B cell (primary cell): Measurements from ENCODE around the gene SNTG2. TPM values are rescaled to one million over a fixed set of nuclear protein-coding genes. Genes with fewer than 3 reads are reported as not detected.

Experiments
- ATAC-seq: fragments of 200-7000 bp; cut with Tn5 transposase; one replicate; pipeline ENCODE4 v1.10.0; 2021; ENCODE audit warnings: low read depth, mild to moderate bottlenecking, moderate number of reproducible peaks, moderate library complexity
- CTCF ChIA-PET: fragments of 350-600 bp; sonication (Branson Sonifier 250); formaldehyde crosslinking; loops from one replicate; lab custom pipeline; 2021; ENCODE audit warnings: antibody characterized with exemption, inconsistent platforms; lab: Charles Lee
- POLR2A ChIA-PET: fragments of 350-600 bp; sonication (Branson Sonifier 250); formaldehyde crosslinking; loops from one replicate; lab custom pipeline; 2021; ENCODE audit warnings: antibody characterized with exemption; lab: Charles Lee
- DNase-seq: peaks from one replicate; pipeline ENCODE4 v3.0.0; 2013
- H2AFZ ChIP-seq: 2 replicates; pipeline ENCODE4 v1.6.1; 2012; ENCODE audit warnings: mild to moderate bottlenecking, low read depth, low read length; ENCODE audit not compliant: insufficient read depth, poor library complexity, severe bottlenecking
- H3K27ac ChIP-seq, 2 donors: 1 replicate in 1 of 2; 2 replicates in 1 of 2; pipeline ENCODE4 v1.5.1; 2012 to 2013; ENCODE audit warnings: low read length in 2 of 2, mild to moderate bottlenecking in 2 of 2, moderate library complexity in 1 of 2
- H3K27me3 ChIP-seq, 4 experiments: fragments of 200-600 bp in 1 of 4; sonication (generic) in 1 of 4; replicated peaks in 1 of 4; 1 replicate in 2 of 4; 2 replicates in 2 of 4; pipeline versions ENCODE4 v1.6.1 to v1.7.0; 2013 to 2016; ENCODE audit warnings: low read length in 3 of 4, mild to moderate bottlenecking in 2 of 4, mixed read lengths in 1 of 4, moderate library complexity in 1 of 4; ENCODE audit not compliant: insufficient read depth in 4 of 4, control insufficient read depth in 3 of 4; ENCODE audit errors: control extremely low read depth in 1 of 4
- H3K36me3 ChIP-seq, 2 experiments: replicated peaks in 1 of 2; 1 replicate in 1 of 2; 2 replicates in 1 of 2; pipeline versions ENCODE4 v1.6.1 to v1.7.1; 2013; ENCODE audit warnings: low read length in 1 of 2; ENCODE audit not compliant: insufficient read depth in 2 of 2, control insufficient read depth in 1 of 2; ENCODE audit errors: control extremely low read depth in 1 of 2, extremely low read depth in 1 of 2
- H3K4me1 ChIP-seq, 2 donors: fragments of 200-600 bp in 1 of 2; sonication (generic) in 1 of 2; 1 replicate in 1 of 2; 2 replicates in 1 of 2; pipeline versions ENCODE4 v1.5.1 to v1.6.1; 2013 to 2017; ENCODE audit warnings: low read length in 2 of 2; ENCODE audit not compliant: control insufficient read depth in 2 of 2, insufficient read depth in 2 of 2
- H3K4me2 ChIP-seq: replicated peaks from 2 replicates; pipeline ENCODE3; 2012; ENCODE audit warnings: mild to moderate bottlenecking, low read depth, low read length; ENCODE audit not compliant: poor library complexity, severe bottlenecking
- H3K4me3 ChIP-seq, 5 experiments: fragments of 200-600 bp in 1 of 5; sonication (generic) in 1 of 5; 1 replicate in 3 of 5; 2 replicates in 2 of 5; pipeline versions ENCODE4 v1.5.1 to v1.7.0; 2011 to 2016; ENCODE audit warnings: low read length in 4 of 5, mild to moderate bottlenecking in 4 of 5, low read depth in 2 of 5, control low read depth in 1 of 5, moderate library complexity in 1 of 5; ENCODE audit not compliant: insufficient read depth in 1 of 5; ENCODE audit errors: control extremely low read depth in 1 of 5, extremely low read depth in 1 of 5
- H3K79me2 ChIP-seq: fragments of 200-600 bp; sonication (generic); one replicate; pipeline ENCODE4 v1.6.0; 2016; ENCODE audit warnings: low read length; ENCODE audit not compliant: control insufficient read depth, insufficient read depth
- H3K9ac ChIP-seq: fragments of 200-600 bp; sonication (generic); 2 replicates; pipeline ENCODE4 v1.6.1; 2017; ENCODE audit warnings: mild to moderate bottlenecking, low read length, moderate library complexity
- H3K9me3 ChIP-seq, 3 donors: one replicate each; pipeline versions ENCODE4 v1.6.1 to v1.7.1; 2013; ENCODE audit warnings: low read length in 2 of 3; ENCODE audit not compliant: control insufficient read depth in 2 of 3, insufficient read depth in 1 of 3; ENCODE audit errors: control extremely low read depth in 1 of 3
- H4K20me1 ChIP-seq: 2 replicates; pipeline ENCODE4 v1.6.0; 2012; ENCODE audit warnings: mild to moderate bottlenecking, low read length; ENCODE audit not compliant: insufficient read depth, control insufficient read depth, poor library complexity, severe bottlenecking
- H3K27ac Mint-ChIP-seq: one replicate; pipeline ENCODE4 v1.8.0; 2021; ENCODE audit warnings: mixed read lengths
- H3K27me3 Mint-ChIP-seq: one replicate; pipeline ENCODE4 v1.8.0; 2021; ENCODE audit warnings: mixed read lengths
- H3K4me1 Mint-ChIP-seq: one replicate; pipeline ENCODE4 v1.8.0; 2021; ENCODE audit warnings: mixed read lengths
- H3K4me3 Mint-ChIP-seq: one replicate; pipeline ENCODE4 v1.8.0; 2021; ENCODE audit warnings: mixed read lengths
- H3K9me3 Mint-ChIP-seq: one replicate; pipeline ENCODE4 v1.8.0; 2022; ENCODE audit warnings: mixed read lengths; ENCODE audit not compliant: insufficient read depth
- EZH2 ChIP-seq: IDR thresholded peaks from 2 replicates; pipeline ENCODE4 v1.6.1; 2012; ENCODE audit warnings: borderline replicate concordance, low read depth, mild to moderate bottlenecking, moderate library complexity, low read length; ENCODE audit not compliant: insufficient read depth, poor library complexity, severe bottlenecking
- WGBS: methylation state at CpG from one replicate; pipeline ENCODE4 v1.1.5; 2013; ENCODE audit warnings: missing lambda C conversion rate; ENCODE audit not compliant: insufficient coverage; 5-methylcytosine and 5-hydroxymethylcytosine counted together
- intact Hi-C: fragments of 100-400 bp; cut with micrococcal nuclease; formaldehyde crosslinking; loops from one replicate; pipeline ENCODE4 v1.10.0; 2022
- polyA plus RNA-seq: library from polyadenylated mRNA; depleted of rRNA; stranded (reverse); fragments of >200 nt; gene quantifications from 2 replicates; pipeline ENCODE4 v1.2.3, GENCODE V29; 2012
- total RNA-seq, 2 donors: library from RNA; stranded (reverse); fragments of 120-200 nt in 1 of 2; gene quantifications; 1 replicate in 1 of 2; 2 replicates in 1 of 2; pipeline versions ENCODE4 v1.2.3 to v1.2.4, GENCODE V29; 2013 to 2022
- TF ChIP-seq, protein P1 (sequence below): fragments of 200-600 bp; IDR thresholded peaks from one replicate; pipeline ENCODE4 v1.8.0; 2022; ENCODE audit warnings: antibody characterized with exemption, mild to moderate bottlenecking

The SNTG2 gene
- total and polyA plus RNA-seq, 2 donors (not counting 1 experiment from before 2014, with no cell fraction given), result 2.1 to 2.4 TPM

DNA sequence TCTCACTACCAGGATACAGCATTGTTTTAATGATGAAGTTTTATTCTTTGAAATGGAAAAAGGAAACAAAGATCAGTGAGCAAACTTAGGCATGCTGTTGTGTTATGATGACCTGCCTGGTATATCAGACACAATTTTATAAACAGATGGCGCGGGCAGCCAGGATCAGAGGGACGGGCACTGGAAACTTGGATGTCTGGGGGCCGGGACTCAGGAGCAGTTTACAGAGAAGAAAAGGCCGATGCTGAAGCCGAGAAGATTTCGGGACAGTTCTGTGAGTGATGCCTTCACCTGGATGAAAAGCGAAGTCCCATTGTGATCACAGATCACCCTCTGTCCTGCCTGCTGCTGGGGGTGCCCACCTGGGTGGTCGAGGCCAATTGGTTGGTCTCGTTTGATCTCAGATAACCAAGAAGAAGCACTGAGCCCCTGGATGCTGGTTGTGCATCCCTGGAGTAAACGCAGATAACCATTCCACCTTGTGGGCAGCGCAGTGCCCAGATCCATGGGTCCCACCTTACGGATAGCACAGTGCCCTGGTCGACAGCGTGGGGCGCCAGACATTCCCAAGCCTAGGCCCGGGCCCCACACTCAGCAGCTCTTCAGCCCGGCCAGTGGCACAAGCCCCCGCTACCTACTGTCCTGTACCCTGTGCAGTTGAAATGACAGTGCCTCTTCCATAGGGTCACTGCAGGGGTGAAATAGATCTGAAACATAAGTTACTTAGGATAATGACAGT, 279.7 kb downstream of the SNTG2 start:
- ChIA-PET CTCF (no interaction called here), POLR2A (no interaction called here)
- ATAC-seq (no peak), DNase-seq (no peak)
- Histone ChIP-seq H3K4me1 (no peaks in the 10 kb centered on the region), H3K27me3 (no peaks in the 10 kb centered on the region), H3K4me2 (no peak overlapping the region), H3K79me2 (no peaks in the 10 kb centered on the region), H2AFZ (no peak overlapping the region), H3K9ac (no peak overlapping the region), H3K4me3 (no peak overlapping the region), H4K20me1 (no peaks in the 10 kb centered on the region), H3K27ac (no peak overlapping the region), H3K36me3 (no peaks in the 10 kb centered on the region), H3K9me3 (peaks cover 0 to 3% (median 0%) of the 10 kb centered on the region in 3 donors)
- H3K9me3 Mint-ChIP-seq, result no peaks in the 10 kb centered on the region
- no peak overlapping the region for H3K27ac Mint-ChIP-seq
- WGBS, result 95% methylated on average over 19 of the region's 19 CpGs
- intact Hi-C loops, result no loop called here
- H3K4me3 Mint-ChIP-seq, result no peak overlapping the region
- peaks cover 2% of the 10 kb centered on the region for H3K4me1 Mint-ChIP-seq
- no peaks in the 10 kb centered on the region for H3K27me3 Mint-ChIP-seq
- TF ChIP-seq, protein P1, sequence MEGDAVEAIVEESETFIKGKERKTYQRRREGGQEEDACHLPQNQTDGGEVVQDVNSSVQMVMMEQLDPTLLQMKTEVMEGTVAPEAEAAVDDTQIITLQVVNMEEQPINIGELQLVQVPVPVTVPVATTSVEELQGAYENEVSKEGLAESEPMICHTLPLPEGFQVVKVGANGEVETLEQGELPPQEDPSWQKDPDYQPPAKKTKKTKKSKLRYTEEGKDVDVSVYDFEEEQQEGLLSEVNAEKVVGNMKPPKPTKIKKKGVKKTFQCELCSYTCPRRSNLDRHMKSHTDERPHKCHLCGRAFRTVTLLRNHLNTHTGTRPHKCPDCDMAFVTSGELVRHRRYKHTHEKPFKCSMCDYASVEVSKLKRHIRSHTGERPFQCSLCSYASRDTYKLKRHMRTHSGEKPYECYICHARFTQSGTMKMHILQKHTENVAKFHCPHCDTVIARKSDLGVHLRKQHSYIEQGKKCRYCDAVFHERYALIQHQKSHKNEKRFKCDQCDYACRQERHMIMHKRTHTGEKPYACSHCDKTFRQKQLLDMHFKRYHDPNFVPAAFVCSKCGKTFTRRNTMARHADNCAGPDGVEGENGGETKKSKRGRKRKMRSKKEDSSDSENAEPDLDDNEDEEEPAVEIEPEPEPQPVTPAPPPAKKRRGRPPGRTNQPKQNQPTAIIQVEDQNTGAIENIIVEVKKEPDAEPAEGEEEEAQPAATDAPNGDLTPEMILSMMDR, result no peak
- no peak for TF ChIP-seq EZH2

- peaks cover 8% of the 10 kb centered on the region for H3K4me1 Mint-ChIP-seq
- no peaks in the 10 kb centered on the region for H3K36me3 ChIP-seq
- H3K79me2 ChIP-seq, result no peaks in the 10 kb centered on the region
- ChIA-PET CTCF (no interaction called here), POLR2A (no interaction called here)
- DNase-seq (no peak), ATAC-seq (no peak)
- H3K4me3 Mint-ChIP-seq, result no peak overlapping the region
- WGBS, result 93% methylated on average over 8 of the region's 11 CpGs
- intact Hi-C loops, result no loop called here
- no peak overlapping the region for H3K4me2 ChIP-seq
- H3K9ac ChIP-seq, result no peak overlapping the region
- H3K27ac ChIP-seq, result no peak overlapping the region
- H3K4me3 ChIP-seq, result no peak overlapping the region
- H3K9me3 ChIP-seq, result peaks cover 0 to 3% (median 0%) of the 10 kb centered on the region in 3 donors
- H2AFZ ChIP-seq, result no peak overlapping the region
- no peaks in the 10 kb centered on the region for H4K20me1 ChIP-seq
- TF ChIP-seq, protein P1, result no peak
- TF ChIP-seq EZH2, result no peak
- no peaks in the 10 kb centered on the region for H3K27me3 Mint-ChIP-seq
- H3K27ac Mint-ChIP-seq, result no peak overlapping the region
- no peaks in the 10 kb centered on the region for H3K27me3 ChIP-seq
- no peaks in the 10 kb centered on the region for H3K4me1 ChIP-seq
- no peaks in the 10 kb centered on the region for H3K9me3 Mint-ChIP-seq
Measured at GRCh38 chr2:1231466-1232063, 280.9 kb downstream of the SNTG2 start.
